HepG2 (cell line): ENCODE measurements around the gene RPRML. TPM values are rescaled to one million over a fixed set of nuclear protein-coding genes. Genes with fewer than 3 reads are reported as not detected.

Source experiments
- JUNB ChIP-seq: sonication (generic); formaldehyde crosslinking; IDR thresholded peaks from 2 replicates; pipeline ENCODE4 v1.8.0; 2022; ENCODE audit warnings: missing genetic modification reagents, mild to moderate bottlenecking, borderline replicate concordance
- MLLT10 ChIP-seq: sonication (generic); formaldehyde crosslinking; IDR thresholded peaks from 2 replicates; pipeline ENCODE4 v1.4.0; 2020; ENCODE audit warnings: missing genetic modification reagents
- MYNN ChIP-seq: sonication (generic); formaldehyde crosslinking; IDR thresholded peaks from 2 replicates; pipeline ENCODE4 v1.4.0; 2020; ENCODE audit warnings: mild to moderate bottlenecking, low read depth, missing genetic modification reagents
- POLR2AphosphoS2 ChIP-seq: IDR thresholded peaks from 2 replicates; pipeline ENCODE4 v1.6.1; 2011; ENCODE audit warnings: low read depth, low read length, improper control_type of control experiment
- THAP11 ChIP-seq: IDR thresholded peaks from 2 replicates; pipeline ENCODE4 v1.6.1; 2016; ENCODE audit warnings: missing biosample characterization, missing genetic modification reagents
- ZNF232 ChIP-seq: sonication (generic); formaldehyde crosslinking; IDR thresholded peaks from 2 replicates; pipeline ENCODE4 v1.4.0; 2020; ENCODE audit warnings: missing genetic modification reagents, borderline replicate concordance
- ZNF772 ChIP-seq: sonication (generic); formaldehyde crosslinking; IDR thresholded peaks from 2 replicates; pipeline ENCODE4 v1.5.0; 2020; ENCODE audit warnings: mild to moderate bottlenecking, missing genetic modification reagents
- ZNF780A ChIP-seq: sonication (generic); formaldehyde crosslinking; IDR thresholded peaks from 2 replicates; pipeline ENCODE4 v1.8.0; 2022; ENCODE audit warnings: mild to moderate bottlenecking, missing genetic modification reagents, moderate library complexity
- polyA plus RNA-seq, 8 experiments: library from polyadenylated mRNA; depleted of rRNA in 3 of 8; stranded (reverse) in 7 of 8; unstranded in 1 of 8; fragments of >200 nt; fragmentation: Illumina TruSeq in 4 of 8; extraction: Trizol in 4 of 8; gene quantifications; 2 replicates each; pipeline versions ENCODE4 v1.2.1 to v1.2.3, GENCODE V29; 2011 to 2016; ENCODE audit warnings: low read depth in 4 of 8, missing spikeins in 1 of 8, mixed read lengths in 1 of 8; ENCODE audit not compliant: insufficient read depth in 1 of 8
- total RNA-seq, 5 experiments: library from RNA; depleted of rRNA; stranded (reverse); fragments of >200 nt; fragmentation: Illumina TruSeq; extraction: Trizol; gene quantifications; 2 replicates each; pipeline ENCODE4 v1.2.3, GENCODE V29; 2016; ENCODE audit warnings: low read depth in 1 of 5
- TF ChIP-seq, protein P1 (sequence below): sonication (generic); formaldehyde crosslinking; IDR thresholded peaks from 2 replicates; pipeline ENCODE4 v1.4.0; 2020; ENCODE audit warnings: missing genetic modification reagents, borderline replicate concordance
- TF ChIP-seq, protein P2 (sequence below): sonication (generic); formaldehyde crosslinking; conservative IDR thresholded peaks from 2 replicates; pipeline ENCODE4 v1.4.0; 2020; ENCODE audit warnings: missing genetic modification reagents
- TF ChIP-seq, protein P3 (sequence below): sonication (generic); formaldehyde crosslinking; IDR thresholded peaks from 2 replicates; pipeline ENCODE4 v1.8.1; 2022; ENCODE audit warnings: low read depth, mild to moderate bottlenecking, missing genetic modification reagents

Gene RPRML
- total and polyA plus RNA-seq, 2 of the 13 experiments (the other 11 are each of a cell fraction or from before 2014, with no cell fraction given), result not detected

DNA sequence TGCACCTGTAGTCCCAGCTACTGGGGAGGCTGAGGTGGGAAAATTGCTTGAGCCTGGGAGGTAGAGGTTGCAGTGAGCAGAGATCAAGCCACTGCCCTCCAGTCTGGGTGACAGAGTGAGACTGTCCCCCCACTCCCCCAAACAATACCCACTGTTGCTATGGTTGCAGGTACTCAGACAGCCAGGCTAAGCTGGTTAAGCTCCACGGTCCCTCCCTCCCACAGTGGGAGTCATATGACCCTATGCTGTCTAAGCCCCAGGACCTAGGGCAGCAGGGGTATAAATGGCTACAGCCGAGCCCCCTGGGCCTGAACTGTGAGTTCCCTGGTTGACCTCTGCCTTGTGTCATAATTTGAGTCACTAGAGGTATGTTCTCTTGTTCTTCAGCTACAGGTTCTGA lies 15.9 kb upstream of the RPRML start (continued):
- no peak for TF ChIP-seq ZNF232 (CRISPR knock-in tag)
- no peak for TF ChIP-seq MLLT10 (CRISPR knock-in tag)
- no peak for TF ChIP-seq MYNN (CRISPR knock-in tag)
- TF ChIP-seq ZNF780A (CRISPR knock-in tag), result no peak
- TF ChIP-seq JUNB (CRISPR knock-in tag), result no peak
- TF ChIP-seq POLR2AphosphoS2, result no peak
- no peak for TF ChIP-seq ZNF772 (CRISPR knock-in tag)
- TF ChIP-seq, protein P1, sequence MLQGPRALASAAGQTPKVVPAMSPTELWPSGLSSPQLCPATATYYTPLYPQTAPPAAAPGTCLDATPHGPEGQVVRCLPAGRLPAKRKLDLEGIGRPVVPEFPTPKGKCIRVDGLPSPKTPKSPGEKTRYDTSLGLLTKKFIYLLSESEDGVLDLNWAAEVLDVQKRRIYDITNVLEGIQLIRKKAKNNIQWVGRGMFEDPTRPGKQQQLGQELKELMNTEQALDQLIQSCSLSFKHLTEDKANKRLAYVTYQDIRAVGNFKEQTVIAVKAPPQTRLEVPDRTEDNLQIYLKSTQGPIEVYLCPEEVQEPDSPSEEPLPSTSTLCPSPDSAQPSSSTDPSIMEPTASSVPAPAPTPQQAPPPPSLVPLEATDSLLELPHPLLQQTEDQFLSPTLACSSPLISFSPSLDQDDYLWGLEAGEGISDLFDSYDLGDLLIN (CRISPR knock-in tag), result no peak
- TF ChIP-seq, protein P2, sequence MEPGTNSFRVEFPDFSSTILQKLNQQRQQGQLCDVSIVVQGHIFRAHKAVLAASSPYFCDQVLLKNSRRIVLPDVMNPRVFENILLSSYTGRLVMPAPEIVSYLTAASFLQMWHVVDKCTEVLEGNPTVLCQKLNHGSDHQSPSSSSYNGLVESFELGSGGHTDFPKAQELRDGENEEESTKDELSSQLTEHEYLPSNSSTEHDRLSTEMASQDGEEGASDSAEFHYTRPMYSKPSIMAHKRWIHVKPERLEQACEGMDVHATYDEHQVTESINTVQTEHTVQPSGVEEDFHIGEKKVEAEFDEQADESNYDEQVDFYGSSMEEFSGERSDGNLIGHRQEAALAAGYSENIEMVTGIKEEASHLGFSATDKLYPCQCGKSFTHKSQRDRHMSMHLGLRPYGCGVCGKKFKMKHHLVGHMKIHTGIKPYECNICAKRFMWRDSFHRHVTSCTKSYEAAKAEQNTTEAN (CRISPR knock-in tag), result no peak
- TF ChIP-seq, protein P3, sequence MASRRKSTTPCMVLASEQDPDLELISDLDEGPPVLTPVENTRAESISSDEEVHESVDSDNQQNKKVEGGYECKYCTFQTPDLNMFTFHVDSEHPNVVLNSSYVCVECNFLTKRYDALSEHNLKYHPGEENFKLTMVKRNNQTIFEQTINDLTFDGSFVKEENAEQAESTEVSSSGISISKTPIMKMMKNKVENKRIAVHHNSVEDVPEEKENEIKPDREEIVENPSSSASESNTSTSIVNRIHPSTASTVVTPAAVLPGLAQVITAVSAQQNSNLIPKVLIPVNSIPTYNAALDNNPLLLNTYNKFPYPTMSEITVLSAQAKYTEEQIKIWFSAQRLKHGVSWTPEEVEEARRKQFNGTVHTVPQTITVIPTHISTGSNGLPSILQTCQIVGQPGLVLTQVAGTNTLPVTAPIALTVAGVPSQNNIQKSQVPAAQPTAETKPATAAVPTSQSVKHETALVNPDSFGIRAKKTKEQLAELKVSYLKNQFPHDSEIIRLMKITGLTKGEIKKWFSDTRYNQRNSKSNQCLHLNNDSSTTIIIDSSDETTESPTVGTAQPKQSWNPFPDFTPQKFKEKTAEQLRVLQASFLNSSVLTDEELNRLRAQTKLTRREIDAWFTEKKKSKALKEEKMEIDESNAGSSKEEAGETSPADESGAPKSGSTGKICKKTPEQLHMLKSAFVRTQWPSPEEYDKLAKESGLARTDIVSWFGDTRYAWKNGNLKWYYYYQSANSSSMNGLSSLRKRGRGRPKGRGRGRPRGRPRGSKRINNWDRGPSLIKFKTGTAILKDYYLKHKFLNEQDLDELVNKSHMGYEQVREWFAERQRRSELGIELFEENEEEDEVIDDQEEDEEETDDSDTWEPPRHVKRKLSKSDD (CRISPR knock-in tag), result no peak
- no peak for TF ChIP-seq THAP11 (CRISPR knock-in tag)
